NCI-H2227 treated with DMSO at 0.1 percent for 48 hours (cell line): ENCODE data around the gene SHCBP1L.

ENCODE experiments used
- DNase-seq: peaks from one replicate; lab custom pipeline; 2025; lab: John Stamatoyannopoulos, UW

Gene SHCBP1L

DNA sequence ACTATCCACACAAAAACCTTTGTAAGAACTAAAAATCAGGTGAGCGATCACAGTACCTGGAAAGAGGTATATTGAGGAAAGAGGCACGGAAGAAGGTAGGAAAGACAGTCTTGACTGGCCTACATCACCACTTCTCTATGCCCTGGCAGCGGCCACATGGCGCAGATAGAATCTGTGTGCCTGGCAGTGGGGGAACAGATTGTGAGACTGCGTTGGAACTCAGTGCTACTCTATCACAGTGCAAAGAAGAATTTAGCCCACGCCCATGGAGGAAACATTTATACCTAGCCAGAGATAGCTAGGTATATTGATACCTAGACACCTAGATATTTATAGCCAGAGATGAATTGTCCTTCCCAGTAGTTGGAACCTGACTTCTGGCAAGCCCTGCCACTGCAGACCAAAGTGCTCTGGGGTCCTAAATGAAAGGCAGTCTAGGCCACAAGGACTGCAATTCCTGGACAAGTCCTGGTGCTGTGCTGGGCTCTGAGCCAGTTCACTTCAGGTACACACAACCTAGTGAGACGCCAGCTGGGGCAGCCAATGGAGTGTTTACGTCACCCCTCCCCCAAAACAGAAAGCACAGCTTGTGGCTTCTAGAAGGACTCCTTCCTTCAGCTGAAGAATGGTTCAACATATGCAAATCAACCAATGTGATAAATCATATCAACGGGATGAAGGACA is 61.9 kb downstream of the SHCBP1L start:
- DNase-seq, result no peak

DNA sequence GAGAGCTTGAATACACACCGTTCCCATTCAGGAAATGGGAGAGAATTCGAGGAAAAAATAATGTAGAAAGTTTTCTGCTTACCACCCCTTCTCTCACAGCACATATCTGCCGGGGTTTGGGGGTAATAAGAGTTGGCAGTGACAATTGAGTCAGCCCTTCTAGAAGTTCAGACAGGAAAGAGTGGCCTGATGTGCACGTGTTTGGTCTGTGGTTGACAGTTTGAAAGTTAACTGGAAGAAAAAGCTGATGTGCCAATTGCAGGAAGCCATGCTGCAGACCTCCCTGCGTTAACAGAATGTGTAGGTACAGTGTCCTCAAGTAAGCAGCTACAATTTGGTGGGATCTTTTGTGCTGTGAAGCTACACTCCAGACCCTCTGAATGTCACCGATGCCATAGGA is 63.0 kb downstream of the SHCBP1L start:
- DNase-seq, result no peak

DNA sequence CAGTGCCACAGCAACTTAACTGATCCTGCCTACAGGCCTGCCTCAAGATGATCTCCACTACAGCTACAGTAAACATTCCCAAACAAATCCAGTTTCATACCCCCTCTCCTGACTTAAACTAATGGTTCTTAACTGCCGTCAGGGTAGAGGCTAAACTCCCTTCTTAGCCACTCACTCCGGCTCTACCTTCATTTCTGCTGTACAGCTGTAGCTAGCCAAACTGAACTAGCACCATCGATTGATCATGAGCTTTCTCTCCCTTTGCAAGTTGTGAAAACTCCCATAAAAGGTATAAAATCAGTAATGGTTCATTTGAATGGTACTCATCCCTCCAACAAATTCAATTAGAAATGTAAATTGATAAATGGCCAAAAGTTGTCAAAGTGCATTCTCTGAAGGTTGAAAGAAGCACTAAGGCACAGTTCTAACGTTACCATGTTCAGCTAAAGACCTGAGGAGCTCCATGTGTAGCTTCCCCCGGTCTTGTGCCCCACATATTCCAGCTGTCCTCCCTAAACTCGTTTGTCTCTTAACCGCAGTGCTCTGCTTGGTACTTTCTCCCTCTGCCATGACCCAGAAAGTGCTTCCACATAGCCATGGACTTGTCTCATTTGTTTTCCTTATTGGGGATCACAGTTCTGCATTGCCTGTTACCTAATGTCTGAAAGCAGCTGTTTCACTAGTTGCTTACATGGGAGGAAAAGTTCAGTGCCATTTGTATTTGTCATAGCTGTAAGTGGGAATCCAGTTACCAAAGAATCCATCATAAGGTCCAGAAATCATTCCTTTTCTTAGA is 64.0 kb downstream of the SHCBP1L start:
- no peak for DNase-seq

DNA sequence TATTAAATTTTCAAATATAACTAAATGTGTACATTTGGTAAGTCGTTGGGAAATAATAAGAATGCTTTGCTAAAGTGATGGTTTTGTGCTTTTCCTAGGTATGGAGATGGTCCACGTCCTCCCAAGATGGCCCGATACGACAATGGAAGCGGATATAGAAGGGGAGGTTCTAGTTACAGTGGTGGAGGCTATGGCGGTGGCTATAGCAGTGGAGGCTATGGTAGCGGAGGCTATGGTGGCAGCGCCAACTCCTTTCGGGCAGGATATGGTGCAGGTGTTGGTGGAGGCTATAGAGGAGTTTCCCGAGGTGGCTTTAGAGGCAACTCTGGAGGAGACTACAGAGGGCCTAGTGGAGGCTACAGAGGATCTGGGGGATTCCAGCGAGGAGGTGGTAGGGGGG is 66.0 kb downstream of the SHCBP1L start:
- no peak for DNase-seq

DNA sequence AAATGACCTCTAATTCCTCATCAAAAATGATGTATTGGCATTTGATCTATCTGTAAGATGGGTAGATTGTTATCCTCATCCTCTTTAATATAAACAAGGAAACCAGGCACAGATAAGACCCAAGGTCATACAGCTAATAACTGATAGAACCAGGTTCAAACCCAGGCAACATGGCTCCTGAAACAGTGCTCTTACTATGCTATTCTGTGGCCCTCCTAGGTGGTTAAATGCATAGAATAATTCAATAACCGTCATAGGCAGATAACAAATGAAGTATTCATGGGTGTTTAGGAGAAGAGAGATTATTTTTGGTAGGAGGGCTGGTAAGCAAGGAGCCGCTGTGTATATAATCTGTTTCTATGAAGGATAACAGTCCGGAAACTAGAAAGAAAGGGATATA is 67.4 kb downstream of the SHCBP1L start:
- no peak for DNase-seq

DNA sequence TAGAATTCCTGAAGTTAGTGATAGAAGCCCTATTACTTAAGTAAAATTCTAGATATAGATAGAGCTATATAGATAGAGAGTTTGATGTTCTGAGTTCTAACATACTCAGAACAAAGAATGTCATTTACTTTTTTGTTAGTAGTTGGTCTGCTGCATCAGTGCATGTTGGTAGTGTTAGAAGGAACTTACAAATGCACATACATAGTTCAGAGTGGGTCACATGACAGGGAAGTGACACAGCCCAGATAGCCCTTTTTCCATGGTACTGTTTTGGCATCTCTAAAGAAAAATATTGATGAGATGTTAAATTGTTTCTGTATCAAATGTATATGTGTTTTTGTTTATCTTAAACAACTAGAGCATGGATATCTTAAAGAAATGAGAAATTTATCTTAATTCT is 68.1 kb downstream of the SHCBP1L start:
- DNase-seq, result no peak

DNA sequence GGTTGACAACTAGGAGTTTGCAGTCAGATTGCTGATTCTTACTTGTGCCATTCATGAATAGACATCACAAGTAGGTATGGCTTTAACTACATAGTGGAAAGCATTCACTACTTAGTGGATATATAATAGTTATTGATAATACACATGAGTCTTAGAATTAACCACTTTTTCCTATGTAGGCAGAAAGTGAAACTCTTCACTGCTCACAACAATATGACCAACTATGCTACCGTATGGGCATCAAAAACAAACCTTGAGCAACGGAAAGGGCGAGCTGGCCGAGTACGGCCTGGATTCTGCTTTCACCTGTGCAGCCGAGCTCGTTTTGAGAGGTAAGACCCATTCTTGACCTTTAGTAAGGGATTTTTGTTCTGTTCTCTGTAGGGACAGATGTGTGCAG is 75.1 kb downstream of the SHCBP1L start:
- no peak for DNase-seq

DNA sequence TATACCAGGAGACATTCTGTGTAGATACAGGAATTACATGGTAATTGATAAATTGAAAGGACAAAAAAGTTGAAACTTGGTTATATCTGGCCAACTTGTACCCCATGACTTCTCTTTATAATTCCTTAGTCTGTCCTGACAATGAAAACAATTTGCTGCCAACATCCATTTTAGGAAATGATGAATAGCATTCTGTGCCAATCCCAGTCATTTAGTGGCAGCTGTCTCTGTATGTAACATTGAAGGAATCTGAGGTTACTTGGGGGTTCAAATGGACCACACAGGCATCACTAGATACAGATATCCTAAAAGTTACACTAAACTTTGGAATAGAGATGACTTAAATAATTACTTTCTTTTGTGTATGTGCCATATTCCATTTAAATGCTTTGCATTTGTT is 75.6 kb downstream of the SHCBP1L start:
- no peak for DNase-seq

DNA sequence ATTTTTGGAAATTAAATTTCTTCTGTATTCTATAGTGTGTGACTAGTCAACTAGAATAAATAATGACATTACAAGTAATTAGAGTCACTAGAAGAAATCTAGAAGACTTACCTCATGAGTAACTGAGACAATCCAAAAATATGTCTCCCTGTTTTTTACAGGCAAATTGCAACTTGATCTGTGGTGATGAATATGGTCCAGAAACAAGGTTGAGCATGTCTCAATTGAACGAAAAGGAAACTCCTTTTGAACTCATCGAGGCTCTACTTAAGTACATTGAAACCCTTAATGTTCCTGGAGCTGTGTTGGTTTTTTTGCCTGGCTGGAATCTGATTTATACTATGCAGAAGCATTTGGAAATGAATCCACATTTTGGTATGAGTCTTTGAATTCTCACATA is 77.1 kb downstream of the SHCBP1L start:
- no peak for DNase-seq

DNA sequence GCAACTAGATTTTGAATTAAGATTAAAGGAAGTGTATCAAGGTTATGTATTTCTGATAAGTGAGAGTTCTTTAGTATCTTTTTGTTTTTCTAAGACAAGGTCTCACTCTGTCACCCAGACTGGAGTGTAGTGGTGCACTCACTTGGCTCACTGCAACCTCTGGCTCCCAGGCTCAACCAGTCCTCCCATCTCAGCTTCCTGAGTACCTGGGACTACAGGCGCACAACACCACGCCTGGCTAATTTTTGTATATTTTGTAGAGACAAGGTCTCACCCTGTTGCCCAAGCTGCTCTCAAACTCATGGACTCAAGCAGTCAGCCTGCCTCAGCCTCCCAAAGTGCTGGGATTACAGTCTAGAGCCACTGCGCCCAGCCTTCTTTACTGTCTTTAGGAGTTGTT is 80.1 kb downstream of the SHCBP1L start:
- no peak for DNase-seq

DNA sequence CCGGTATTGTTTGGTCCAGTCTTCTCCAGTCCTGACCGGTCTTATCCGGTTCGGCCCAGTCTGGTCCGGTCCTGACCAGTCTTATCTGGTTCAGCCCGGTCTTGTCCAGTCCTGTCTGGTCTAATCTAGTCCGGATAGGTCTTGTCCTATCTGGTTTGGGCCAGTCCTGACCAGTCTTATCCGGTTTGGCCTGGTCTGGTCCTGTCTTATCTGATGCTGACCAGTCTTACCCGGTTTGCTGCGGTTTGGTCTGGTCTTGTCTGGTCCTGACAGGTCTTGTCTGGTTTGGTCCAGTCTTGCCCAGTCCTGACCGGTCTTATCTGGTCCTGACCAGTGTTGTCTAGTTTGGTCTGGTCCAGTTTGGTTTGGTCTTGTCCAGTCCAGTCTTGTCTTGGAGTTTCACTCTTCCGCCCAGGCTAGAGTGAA is 83.7 kb downstream of the SHCBP1L start:
- DNase-seq, result no peak

DNA sequence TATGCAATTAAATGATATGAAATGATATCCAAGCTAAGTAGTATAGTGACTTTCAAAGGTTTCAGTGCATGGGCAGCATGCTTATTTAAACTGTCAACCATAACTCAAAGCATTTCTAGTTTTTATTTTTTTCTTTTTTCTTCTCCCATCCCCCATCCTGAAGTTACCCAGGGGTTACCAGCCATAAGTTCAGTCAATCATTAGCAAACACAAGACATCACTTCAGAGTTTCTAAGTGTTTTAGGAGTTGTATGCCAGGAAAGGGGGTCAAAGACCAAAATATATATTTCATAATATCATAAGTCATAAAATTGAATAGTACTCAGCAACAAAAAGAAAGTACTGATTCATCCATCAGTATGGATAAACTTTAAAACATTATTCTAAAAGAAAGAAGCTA is 85.1 kb downstream of the SHCBP1L start:
- DNase-seq, result no peak

DNA sequence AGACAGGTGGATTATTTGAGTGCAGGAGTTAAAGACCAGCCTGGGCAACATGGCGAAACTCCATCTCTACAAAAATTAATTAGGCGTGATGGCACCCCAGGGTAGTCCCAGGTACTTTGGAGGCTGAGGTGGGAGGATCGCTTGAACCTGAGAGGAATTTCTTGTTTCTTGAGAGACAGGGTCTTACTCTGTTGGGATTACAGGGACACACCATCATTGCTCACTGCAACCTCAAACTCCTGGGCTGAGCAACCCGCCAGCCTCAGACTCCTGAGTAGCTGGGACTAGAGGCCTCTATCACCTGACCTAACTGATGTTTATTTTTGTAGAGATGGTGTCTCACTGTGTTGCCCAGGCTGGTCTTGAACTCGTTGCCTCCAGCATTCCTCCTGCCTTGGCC is 89.0 kb downstream of the SHCBP1L start:
- no peak for DNase-seq

DNA sequence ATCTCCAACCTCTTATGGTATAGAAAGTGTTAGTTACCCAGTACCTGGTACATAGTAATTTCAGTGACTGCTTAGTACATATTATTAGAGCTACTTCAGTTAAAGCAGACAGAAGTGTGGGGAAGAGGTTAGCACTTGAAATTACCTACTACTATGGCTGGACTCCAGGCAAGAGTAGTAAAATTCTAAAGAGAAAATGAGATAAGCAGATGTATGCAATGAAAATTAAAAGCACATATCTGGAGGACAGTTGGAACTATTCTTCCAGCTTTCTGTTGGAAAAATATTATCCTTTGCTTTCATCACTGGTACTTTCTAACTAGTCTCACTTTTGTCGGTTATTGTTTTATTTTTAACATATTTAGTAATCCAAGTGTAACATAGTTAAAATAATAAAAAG is 90.1 kb downstream of the SHCBP1L start:
- no peak for DNase-seq

DNA sequence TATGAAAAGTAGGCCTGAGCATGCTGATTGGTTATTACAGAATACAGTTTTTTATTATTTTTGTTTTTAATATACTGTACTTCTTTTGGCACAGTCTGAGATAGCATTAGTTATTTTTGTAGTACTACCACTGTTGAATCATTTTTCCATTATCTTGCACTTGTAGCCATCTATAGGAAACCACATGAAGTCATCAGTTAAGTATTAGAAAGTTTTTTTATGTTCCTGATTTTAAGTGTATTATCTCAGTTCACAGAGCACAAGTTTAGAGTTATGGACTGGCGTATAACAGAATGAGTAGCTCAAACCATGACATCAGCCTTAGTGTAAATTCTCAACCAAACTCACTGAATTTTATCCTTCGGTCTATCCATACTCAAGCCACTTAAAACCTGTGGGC is 91.0 kb downstream of the SHCBP1L start:
- no peak for DNase-seq

DNA sequence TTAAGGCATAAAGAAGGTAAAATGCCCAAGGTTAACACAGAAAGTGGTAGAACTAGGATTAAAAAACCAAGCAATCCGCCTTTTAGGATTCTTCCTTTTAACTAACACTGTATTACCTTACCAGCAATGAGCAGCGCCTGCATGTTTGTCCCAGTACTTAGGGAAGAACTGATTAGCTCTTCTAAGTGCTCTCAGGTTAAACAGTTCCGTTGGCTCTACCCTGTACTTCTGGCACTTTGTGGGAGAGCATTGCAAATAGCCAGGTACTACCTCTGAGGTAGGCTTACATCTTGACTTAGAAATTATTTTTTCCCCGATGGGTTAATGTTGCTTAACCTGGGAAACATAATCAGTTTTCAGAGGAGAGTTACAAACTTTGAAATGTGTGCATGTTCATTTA is 92.3 kb downstream of the SHCBP1L start:
- DNase-seq, result no peak

DNA sequence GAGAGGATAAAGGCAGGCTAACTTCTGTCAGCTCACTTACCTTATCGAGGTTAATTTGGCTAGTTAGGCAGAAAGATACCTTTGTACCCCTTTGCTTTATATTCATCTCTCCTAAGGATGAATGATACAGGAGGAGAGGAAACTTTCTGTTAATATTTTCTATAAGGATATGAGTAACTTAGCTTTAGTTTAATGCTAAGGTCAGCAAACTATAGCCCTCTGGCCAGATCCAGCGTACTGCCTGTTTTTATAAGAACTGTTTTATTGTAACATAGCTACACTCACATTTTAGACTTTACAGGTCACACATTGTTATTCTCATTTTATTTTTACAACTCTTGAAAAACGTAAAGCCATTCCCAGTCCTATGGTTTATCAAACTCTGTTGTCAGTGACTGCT is 95.8 kb downstream of the SHCBP1L start:
- no peak for DNase-seq

DNA sequence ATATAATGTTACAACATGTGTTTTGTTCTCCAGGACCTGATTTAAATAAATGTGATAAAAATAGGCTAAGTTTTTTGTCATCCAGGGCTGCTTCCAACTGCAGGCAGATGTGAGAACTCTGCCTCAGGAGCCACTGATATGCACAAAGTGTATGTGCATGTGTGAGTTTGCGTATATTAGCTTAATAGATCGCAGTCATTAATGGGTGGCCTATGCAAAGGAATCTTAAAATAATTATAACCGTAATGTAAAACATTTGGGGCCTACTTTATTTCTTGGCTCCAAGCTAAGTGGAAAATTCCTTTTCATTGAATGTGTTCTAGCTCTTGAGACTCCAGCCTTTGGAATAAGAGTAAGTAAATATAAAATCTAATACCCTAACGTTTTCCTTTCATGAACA is 97.1 kb downstream of the SHCBP1L start:
- no peak for DNase-seq

DNA sequence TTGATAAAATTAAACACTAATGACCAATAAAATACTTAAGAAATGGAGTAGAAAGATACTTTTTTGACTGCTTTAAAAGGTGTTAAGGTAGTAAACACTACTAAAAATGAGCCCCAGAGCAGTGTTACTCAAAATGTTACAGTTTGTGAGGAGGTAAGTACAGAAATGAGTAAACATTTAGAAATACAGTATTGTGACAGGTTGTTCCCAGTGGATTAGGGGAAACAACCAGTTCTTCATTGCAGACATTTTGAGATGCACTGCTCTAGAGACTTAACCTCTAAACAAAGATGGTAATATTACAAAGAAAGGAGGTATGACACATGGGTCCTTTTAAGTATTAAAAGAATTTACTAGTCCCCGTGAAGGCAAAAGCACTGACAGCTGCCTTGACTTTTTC is 101.1 kb downstream of the SHCBP1L start:
- no peak for DNase-seq

DNA sequence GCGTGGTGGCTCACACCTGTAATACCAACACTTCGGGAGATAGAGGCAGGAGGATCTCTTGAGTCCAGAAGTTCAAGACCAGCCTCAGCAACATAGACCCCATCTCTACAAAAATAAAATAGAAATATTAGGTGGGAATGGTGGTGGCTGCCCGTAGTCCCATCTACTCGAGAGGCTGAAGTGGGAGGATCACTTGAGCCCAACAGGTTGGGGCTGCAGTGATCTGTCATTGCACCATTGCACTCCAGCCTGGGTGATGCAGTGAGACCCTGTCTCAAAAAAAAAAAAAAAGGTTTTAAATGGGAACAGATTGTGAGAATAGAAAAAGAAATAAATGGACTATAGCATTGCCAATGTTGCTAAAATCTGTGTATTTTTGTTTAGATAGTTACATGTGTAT is 102.6 kb downstream of the SHCBP1L start:
- DNase-seq, result no peak
